Epithelial cell of esophagus (primary cell): ENCODE data around the gene COL6A1.

ENCODE experiments used
- DNase-seq: peaks from one replicate; pipeline ENCODE4 v3.0.0; 2010; ENCODE audit warnings: low read depth
- H3K4me3 ChIP-seq: 2 replicates; pipeline ENCODE4 v1.5.1; 2011; ENCODE audit warnings: mild to moderate bottlenecking, low read length, control low read depth
- TF ChIP-seq, protein P1 (sequence below): IDR thresholded peaks from 2 replicates; pipeline ENCODE4 v1.5.1; 2011; ENCODE audit warnings: low read depth, mild to moderate bottlenecking, low read length, control low read depth, inconsistent platforms; ENCODE audit not compliant: insufficient read depth; ENCODE audit errors: missing control alignments

COL6A1 gene

DNA sequence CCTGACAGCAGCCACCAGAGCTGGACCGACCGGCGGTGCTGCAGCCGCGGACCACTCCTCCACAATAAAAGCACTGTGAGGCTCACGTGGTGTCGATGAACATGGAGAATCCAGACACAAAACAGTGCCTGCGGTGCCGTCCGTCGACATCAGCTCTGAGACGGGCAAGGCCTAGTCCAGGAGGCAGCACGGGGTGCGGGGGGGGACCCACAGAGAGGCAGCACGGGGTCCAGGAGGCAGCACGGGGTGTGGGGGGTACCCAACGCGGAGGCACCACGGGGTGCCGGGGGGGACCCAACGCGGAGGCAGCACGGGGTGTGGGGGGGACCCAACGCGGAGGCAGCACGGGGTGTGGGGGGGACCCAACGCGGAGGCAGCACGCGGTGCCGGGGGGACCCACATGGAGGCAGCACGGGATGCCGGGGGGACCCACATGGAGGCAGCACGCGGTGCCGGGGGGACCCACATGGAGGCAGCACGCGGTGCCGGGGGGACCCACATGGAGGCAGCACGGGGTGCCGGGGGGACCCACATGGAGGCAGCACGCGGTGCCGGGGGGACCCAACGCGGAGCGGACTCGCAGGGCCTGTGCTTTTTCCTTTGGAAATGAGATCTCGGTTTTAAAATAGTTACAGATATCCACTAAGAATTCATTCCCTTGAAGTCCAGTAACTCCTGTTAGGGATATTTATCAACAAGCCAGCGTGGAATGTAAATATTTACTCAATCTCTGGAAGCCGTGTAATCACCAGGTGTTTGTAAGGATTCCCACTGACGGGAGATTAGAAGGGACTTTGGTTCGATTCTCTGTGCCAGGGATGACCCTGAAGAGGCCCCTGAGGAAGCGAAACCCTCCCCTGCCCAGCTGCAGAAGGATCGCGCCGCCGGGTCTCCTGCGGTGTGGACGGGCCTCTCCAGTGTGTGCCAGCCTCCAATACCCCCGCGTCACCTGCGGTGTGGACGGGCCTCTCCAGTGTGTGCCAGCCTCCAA lies 52.1 kb downstream of the COL6A1 start:
- no peak for DNase-seq
- TF ChIP-seq, protein P1, sequence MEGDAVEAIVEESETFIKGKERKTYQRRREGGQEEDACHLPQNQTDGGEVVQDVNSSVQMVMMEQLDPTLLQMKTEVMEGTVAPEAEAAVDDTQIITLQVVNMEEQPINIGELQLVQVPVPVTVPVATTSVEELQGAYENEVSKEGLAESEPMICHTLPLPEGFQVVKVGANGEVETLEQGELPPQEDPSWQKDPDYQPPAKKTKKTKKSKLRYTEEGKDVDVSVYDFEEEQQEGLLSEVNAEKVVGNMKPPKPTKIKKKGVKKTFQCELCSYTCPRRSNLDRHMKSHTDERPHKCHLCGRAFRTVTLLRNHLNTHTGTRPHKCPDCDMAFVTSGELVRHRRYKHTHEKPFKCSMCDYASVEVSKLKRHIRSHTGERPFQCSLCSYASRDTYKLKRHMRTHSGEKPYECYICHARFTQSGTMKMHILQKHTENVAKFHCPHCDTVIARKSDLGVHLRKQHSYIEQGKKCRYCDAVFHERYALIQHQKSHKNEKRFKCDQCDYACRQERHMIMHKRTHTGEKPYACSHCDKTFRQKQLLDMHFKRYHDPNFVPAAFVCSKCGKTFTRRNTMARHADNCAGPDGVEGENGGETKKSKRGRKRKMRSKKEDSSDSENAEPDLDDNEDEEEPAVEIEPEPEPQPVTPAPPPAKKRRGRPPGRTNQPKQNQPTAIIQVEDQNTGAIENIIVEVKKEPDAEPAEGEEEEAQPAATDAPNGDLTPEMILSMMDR: no peak
- no peak overlapping the region for H3K4me3 ChIP-seq

DNA sequence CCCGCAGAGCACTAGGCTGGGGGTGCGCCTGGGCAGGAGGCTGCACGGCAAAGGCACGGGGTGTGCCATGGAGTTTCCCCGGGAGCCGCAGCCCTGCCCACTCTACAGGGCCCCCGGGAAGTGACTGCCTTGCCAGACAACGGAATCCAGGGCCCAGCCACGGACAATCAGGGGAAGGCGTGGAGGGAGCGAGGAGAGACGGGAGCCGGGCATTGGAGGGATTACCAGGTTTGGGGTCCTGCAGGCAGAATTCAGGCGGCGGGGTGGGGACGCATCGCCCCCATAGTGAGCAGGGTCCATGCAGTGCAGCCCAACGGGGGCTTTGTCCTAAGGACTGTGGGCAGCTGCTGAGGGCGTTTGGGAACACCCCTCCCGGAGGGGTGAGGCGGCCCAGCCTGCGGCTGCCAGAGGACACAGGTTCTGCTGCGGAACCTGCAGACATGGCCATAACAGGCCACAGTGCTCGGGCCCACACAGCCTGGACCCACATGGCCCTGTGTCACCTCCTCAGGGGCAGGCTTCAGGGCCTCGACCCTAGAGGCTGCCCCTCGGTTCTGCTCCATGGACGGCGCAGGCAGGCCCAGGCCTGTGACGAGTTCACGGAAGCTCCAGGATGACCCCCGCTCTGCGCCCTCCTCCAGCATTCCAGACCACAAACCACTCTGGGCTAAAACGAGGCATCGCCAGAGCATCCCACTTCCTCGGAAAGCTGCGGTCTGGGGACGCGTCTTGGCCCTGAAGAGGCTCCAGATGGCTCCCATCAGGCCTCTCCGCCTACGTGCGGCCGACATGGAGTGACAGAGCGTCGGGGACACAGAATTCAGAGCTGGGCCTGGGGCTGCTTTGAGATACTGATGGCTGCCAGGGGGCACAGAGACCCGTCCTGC lies 54.5 kb downstream of the COL6A1 start:
- no peak overlapping the region for H3K4me3 ChIP-seq
- TF ChIP-seq, protein P1: no peak
- no peak for DNase-seq

DNA sequence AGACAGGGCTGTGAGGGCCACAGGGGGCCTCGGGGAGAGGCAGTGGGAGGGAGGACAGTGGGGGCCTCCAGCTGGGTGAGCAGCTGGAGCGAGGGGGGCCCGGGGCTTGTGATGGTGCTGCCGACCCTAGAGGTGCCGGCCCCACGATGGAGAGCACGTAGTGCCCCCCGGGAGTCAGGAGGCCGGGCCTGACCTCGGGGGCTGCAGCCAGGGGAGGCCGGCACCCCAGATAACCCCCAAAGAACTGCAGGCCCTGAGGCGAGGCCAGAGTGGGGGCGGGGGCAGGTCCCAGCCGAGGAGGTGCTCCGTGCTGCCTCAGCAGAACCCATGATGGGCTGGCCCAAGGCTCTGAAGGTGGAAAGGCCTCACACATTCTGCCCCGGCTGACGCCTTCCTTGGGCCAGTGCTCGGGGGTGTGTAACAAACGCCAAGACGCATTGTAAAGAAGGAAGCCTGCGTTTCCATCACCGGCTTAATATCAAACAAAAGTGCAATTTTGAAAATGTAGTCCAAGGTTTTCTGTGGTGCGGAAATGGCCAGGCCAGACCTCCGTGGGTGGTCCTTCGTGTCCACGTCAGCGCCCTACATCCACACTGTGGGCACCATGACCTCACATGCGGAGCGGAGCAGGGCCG lies 55.2 kb downstream of the COL6A1 start:
- TF ChIP-seq, protein P1: no peak
- H3K4me3 ChIP-seq: no peak overlapping the region
- DNase-seq: no peak

DNA sequence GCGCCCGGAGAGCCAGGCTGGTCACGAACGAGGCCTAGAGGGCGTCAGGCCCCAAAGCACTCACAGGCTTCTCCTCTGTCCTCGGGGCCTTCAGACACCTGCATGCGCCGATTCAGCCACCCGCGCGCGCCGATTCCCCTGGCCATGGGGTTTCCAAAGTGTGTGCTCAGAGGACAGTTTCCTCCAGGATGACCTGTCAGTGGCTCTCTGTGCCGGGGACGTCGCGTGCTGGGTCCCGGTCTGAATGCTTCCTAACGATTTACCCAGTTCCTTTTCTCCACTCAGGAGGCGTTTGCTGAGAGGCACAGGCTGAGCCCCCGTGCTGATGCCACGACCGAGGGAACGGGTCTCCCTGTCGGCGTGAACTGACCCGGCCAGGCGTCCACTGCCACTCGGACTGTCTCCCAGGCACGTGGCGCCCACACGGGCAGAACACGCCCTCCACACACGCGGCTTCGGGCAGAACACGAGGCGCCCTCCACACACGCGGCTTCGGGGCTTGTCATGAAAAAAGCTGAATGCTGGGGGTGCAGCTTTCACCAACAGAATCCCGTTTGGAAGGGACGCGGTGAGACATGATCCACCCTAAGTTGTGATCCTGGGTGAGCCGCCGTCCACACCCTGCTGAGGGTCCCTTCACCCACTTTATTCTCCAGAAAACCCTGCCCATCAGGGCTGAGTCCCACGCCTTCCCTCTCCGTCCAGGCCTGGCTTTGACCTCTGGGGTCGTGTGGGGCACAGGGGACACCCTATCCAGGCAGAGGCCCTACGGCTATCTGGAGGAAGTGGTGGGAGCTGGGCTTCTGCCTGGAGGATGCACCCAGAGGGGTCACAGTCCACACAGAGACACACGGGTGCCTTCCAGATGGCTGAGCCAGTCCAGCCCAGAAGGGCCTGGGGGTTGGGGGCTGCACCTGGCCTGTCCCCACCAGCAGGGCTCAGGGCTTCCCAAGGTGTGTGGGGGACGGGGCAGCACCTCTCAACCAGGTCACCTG lies 56.1 kb downstream of the COL6A1 start:
- DNase-seq: no peak
- TF ChIP-seq, protein P1: no peak
- no peak overlapping the region for H3K4me3 ChIP-seq

DNA sequence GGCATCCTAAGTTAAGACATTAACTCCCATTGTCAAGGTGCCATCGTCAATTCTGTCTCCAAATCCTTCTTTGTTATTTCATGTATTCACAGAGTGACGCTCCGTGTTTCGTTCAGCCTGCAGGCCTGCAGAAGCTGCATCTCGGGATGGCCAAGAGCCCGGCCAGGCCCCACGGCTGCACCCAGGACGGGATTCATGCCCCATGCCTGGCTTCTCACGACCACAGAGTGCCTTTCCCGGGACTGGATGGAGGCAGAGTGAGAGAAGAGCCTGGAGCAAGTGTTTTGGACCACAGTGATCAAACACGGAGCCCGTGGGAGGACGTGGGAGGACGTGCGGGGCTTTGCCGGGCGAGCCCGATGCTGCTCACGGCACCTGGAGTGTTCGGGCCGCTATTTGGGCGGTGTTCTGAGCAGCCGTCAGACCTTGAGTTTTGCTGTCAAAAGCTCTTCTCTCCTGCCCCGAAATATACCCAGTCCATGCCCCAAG lies 56.8 kb downstream of the COL6A1 start:
- no peak overlapping the region for H3K4me3 ChIP-seq
- DNase-seq: no peak
- TF ChIP-seq, protein P1: no peak
